Astrocyte of the spinal cord (primary cell): ENCODE results near the gene EXOC3L1.

Source experiments
- DNase-seq: peaks from one replicate; pipeline ENCODE4 v3.0.0; 2011; ENCODE audit warnings: low read depth, low spot score
- H3K4me3 ChIP-seq: 2 replicates; pipeline ENCODE4 v1.5.1; 2011; ENCODE audit warnings: low read depth, mild to moderate bottlenecking, low read length, moderate library complexity
- CTCF ChIP-seq: IDR thresholded peaks from 2 replicates; pipeline ENCODE4 v1.5.1; 2012; ENCODE audit warnings: low read depth, mild to moderate bottlenecking, low read length, inconsistent platforms
- in situ Hi-C: cut with HindIII; loops from 2 replicates; pipeline ENCODE4 v1.10.0; 2017; ENCODE audit warnings: low sequenced_read_pairs

The EXOC3L1 gene

GRCh38 chr16:67207249-67208091 lies 17.5 kb upstream of the EXOC3L1 start:
- no peak for TF ChIP-seq CTCF
- DNase-seq, result peak; percentile 35
- in situ Hi-C loops, result no loop called here
- no peak overlapping the region for H3K4me3 ChIP-seq

DNA sequence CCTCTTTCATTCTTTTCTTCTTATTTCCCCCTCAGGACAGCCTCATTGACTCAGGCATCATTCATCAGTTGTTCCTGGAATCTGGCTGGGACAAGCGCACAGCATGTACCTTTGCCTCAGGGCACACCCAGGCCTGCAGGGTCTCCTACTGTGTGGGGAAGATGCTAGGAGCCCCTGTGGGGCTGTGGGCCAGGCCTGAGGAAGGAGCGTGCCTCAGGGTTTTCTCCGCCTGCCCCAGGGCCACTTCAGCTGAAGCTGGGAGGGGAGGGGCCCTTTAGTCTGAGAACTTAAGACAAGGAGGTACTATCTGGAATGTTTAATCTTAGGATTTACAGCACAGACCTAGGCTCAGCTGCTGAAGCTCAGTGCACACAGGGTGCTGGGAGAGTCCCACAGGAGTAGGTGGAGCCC lies 16.9 kb upstream of the EXOC3L1 start:
- in situ Hi-C loops, result no loop called here
- H3K4me3 ChIP-seq, result no peak overlapping the region
- TF ChIP-seq CTCF, result no peak
- DNase-seq, result peak; percentile 14

DNA sequence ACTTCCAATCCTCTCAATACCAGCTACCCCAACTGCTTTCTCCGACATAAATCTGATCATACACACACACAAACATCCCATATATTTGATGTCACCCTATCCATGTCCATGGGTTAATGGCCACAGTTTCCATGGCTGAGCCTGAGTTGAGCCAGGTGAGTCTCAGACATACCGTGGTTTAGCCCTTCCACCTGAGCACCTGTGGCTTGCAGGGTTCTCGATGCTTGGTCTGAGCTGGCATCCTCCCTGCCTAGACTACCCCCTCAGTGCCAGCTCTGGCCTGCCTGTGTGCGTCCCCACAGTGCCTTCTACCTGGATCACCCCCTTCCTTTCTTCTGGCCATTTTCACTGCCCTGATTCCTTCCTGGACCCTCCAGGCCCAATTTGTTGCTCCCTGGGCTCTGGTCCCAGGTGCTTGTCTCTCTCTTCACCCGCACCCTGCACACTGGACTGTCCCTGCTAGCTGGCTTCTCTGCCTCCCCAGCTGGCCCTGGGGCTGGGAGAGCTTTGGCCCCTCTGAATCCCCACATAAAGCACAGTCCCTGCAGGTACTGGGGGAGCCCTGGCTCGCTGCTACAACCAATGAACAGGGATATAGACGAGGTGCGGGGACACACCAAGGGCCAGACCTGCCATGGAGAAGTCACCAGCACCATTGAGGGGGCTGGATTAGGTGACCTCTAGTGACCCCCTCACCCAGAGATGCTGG lies 16.3 kb upstream of the EXOC3L1 start:
- no peak for TF ChIP-seq CTCF
- DNase-seq, result no peak
- in situ Hi-C loops, result no loop called here
- H3K4me3 ChIP-seq, result no peak overlapping the region

GRCh38 chr16:67204076-67204475 lies 14.1 kb upstream of the EXOC3L1 start:
- in situ Hi-C loops, result no loop called here
- TF ChIP-seq CTCF, result no peak
- H3K4me3 ChIP-seq, result no peak overlapping the region
- DNase-seq, result no peak

DNA sequence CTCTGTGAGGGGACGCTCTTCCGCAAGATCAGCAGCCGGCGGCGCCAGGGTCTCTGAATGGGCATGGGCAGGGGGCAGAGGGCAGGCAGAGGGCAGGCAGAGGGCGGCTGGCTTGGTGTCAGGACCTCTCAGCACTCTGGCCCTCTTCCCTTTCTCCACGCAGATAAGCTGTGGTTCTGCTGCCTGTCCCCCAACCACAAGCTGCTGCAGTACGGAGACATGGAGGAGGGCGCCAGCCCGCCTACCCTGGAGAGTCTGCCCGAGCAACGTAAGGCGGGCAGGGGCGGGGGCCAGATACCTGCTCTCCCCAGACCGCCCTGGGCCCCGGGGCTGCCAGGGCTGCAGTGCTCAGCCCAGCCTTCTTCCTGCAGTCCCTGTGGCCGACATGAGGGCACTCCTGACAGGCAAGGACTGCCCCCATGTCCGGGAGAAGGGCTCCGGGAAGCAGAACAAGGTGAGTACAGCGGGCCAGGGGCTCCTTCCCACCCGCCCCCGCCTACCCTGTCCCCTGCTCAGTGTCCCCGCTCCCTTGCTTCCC lies 13.1 kb upstream of the EXOC3L1 start:
- DNase-seq, result no peak
- no peak overlapping the region for H3K4me3 ChIP-seq
- in situ Hi-C loops, result no loop called here
- no peak for TF ChIP-seq CTCF

- no peak for TF ChIP-seq CTCF
- DNase-seq, result no peak
- no peak overlapping the region for H3K4me3 ChIP-seq
- in situ Hi-C loops, result no loop called here
Observed at GRCh38 chr16:67202426-67202825, 12.5 kb upstream of the EXOC3L1 start.
